Neuronal stem cell (in vitro differentiated cells): ENCODE measurements around the gene B2M. TPM values are rescaled to one million over a fixed set of nuclear protein-coding genes. Genes with fewer than 3 reads are reported as not detected.

Experiments used
- DNase-seq: peaks from one replicate; pipeline ENCODE4 v3.0.0-alpha.2; 2013; ENCODE audit warnings: low spot score
- H2AFZ ChIP-seq: one replicate; pipeline ENCODE4 v1.6.1; 2013; ENCODE audit warnings: mild to moderate bottlenecking, low read length, inconsistent platforms
- H2AK5ac ChIP-seq: 2 replicates; pipeline ENCODE4 v1.6.1; 2013; ENCODE audit warnings: low read depth, mild to moderate bottlenecking, inconsistent platforms, low read length, moderate library complexity, mixed read lengths
- H2BK120ac ChIP-seq: 2 replicates; pipeline ENCODE4 v1.6.1; 2013; ENCODE audit warnings: low read depth, mild to moderate bottlenecking, inconsistent platforms, low read length, moderate library complexity, mixed read lengths
- H2BK12ac ChIP-seq: one replicate; pipeline ENCODE4 v1.6.1; 2013; ENCODE audit warnings: low read length, inconsistent platforms
- H2BK15ac ChIP-seq: 2 replicates; pipeline ENCODE4 v1.6.1; 2013; ENCODE audit warnings: mild to moderate bottlenecking, low read length, inconsistent platforms, mixed read lengths
- H2BK5ac ChIP-seq: one replicate; pipeline ENCODE4 v1.6.1; 2013; ENCODE audit warnings: inconsistent platforms, mild to moderate bottlenecking, low read length, moderate library complexity
- H3K14ac ChIP-seq: one replicate; pipeline ENCODE4 v1.6.1; 2013; ENCODE audit warnings: low read length, inconsistent platforms
- H3K18ac ChIP-seq: 2 replicates; pipeline ENCODE4 v1.6.1; 2013; ENCODE audit warnings: low read length, inconsistent platforms
- H3K23ac ChIP-seq: 2 replicates; pipeline ENCODE4 v1.6.1; 2013; ENCODE audit warnings: low read depth, mild to moderate bottlenecking, mixed read lengths, low read length, inconsistent platforms; ENCODE audit not compliant: poor library complexity
- H3K27ac ChIP-seq: replicated peaks from 3 replicates; pipeline ENCODE4 v1.5.1; 2013; ENCODE audit warnings: low read length, inconsistent platforms
- H3K27me3 ChIP-seq, 3 experiments: 2 replicates each; pipeline ENCODE4 v1.6.1; 2013; ENCODE audit warnings: low read length in 3 of 3, mild to moderate bottlenecking in 2 of 3, inconsistent platforms in 1 of 3, low read depth in 1 of 3, mixed read lengths in 1 of 3, moderate library complexity in 1 of 3; ENCODE audit not compliant: control insufficient read depth in 3 of 3, insufficient read depth in 3 of 3
- H3K36me3 ChIP-seq, 2 donors: replicated peaks in 1 of 2; 2 replicates each; pipeline ENCODE4 v1.6.1; 2013; ENCODE audit warnings: low read length in 2 of 2; ENCODE audit not compliant: control insufficient read depth in 2 of 2, insufficient read depth in 2 of 2
- H3K4ac ChIP-seq: 2 replicates; pipeline ENCODE4 v1.6.1; 2013; ENCODE audit warnings: inconsistent platforms, mild to moderate bottlenecking, low read length, moderate library complexity
- H3K4me1 ChIP-seq, 2 donors: 1 replicate in 1 of 2; 2 replicates in 1 of 2; pipeline ENCODE4 v1.6.1; 2013; ENCODE audit warnings: low read length in 2 of 2, low read depth in 1 of 2; ENCODE audit not compliant: control insufficient read depth in 2 of 2, insufficient read depth in 1 of 2
- H3K4me2 ChIP-seq: one replicate; pipeline ENCODE4 v1.6.1; 2013; ENCODE audit warnings: mild to moderate bottlenecking, low read length, inconsistent platforms; ENCODE audit not compliant: insufficient read depth, poor library complexity, severe bottlenecking
- H3K4me3 ChIP-seq, 2 donors: 2 replicates each; pipeline ENCODE4 v1.5.1; 2013; ENCODE audit warnings: low read length in 2 of 2, mild to moderate bottlenecking in 2 of 2, inconsistent platforms in 1 of 2, moderate library complexity in 1 of 2
- H3K79me1 ChIP-seq: one replicate; pipeline ENCODE4 v1.6.1; 2013; ENCODE audit warnings: low read depth, mild to moderate bottlenecking, inconsistent platforms, low read length, moderate library complexity
- H3K9ac ChIP-seq: one replicate; pipeline ENCODE4 v1.6.1; 2013; ENCODE audit warnings: mild to moderate bottlenecking, low read depth, low read length, inconsistent platforms; ENCODE audit not compliant: poor library complexity
- H3K9me3 ChIP-seq, 2 donors: replicated peaks in 1 of 2; 2 replicates each; pipeline versions ENCODE3 to v1.6.1; 2013; ENCODE audit warnings: low read length in 2 of 2, mild to moderate bottlenecking in 2 of 2, inconsistent platforms in 1 of 2, low read depth in 1 of 2, mixed read lengths in 1 of 2, moderate library complexity in 1 of 2; ENCODE audit not compliant: control insufficient read depth in 2 of 2, insufficient read depth in 1 of 2
- H4K8ac ChIP-seq: one replicate; pipeline ENCODE4 v1.6.1; 2013; ENCODE audit warnings: low read depth, mild to moderate bottlenecking, inconsistent platforms, low read length, moderate library complexity
- H4K91ac ChIP-seq: one replicate; pipeline ENCODE4 v1.6.1; 2013; ENCODE audit warnings: low read length, low read depth, mild to moderate bottlenecking, inconsistent platforms; ENCODE audit not compliant: poor library complexity
- WGBS, 2 donors: extraction: QIAGEN DNeasy Blood & Tissue Kit; methylation state at CpG; one replicate each; pipeline ENCODE4 v1.1.7; 2013; ENCODE audit warnings: missing lambda C conversion rate in 2 of 2, mixed read lengths in 1 of 2; ENCODE audit not compliant: insufficient read length in 2 of 2, insufficient replicate concordance in 1 of 2; ENCODE audit errors: extremely low coverage in 2 of 2; 5-methylcytosine and 5-hydroxymethylcytosine counted together
- polyA plus RNA-seq, 2 experiments: library from polyadenylated mRNA; stranded (reverse); fragments of 200-250 nt; gene quantifications; one replicate each; pipeline ENCODE4 v1.2.3, GENCODE V29; 2013

B2M gene
- 81.4 TPM for polyA plus RNA-seq (2013, experiment 1 of 2)
- polyA plus RNA-seq (2013, experiment 2 of 2): 82.3 TPM

DNA sequence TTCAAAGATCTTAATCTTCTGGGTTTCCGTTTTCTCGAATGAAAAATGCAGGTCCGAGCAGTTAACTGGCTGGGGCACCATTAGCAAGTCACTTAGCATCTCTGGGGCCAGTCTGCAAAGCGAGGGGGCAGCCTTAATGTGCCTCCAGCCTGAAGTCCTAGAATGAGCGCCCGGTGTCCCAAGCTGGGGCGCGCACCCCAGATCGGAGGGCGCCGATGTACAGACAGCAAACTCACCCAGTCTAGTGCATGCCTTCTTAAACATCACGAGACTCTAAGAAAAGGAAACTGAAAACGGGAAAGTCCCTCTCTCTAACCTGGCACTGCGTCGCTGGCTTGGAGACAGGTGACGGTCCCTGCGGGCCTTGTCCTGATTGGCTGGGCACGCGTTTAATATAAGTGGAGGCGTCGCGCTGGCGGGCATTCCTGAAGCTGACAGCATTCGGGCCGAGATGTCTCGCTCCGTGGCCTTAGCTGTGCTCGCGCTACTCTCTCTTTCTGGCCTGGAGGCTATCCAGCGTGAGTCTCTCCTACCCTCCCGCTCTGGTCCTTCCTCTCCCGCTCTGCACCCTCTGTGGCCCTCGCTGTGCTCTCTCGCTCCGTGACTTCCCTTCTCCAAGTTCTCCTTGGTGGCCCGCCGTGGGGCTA is at the start of gene B2M, which contains the start of gene PATL2:
B2M (plus strand) TSS at position 422 of the 647 bp plus-strand sequence; CDS start at position 452, 30 bp downstream.
PATL2 (minus strand) TSS at position 228 of the 647 bp plus-strand sequence. CDS start 34,833 bp downstream, outside the sequence.
- peaks cover 0 to 11% of the 10 kb centered on the region in 2 donors for H3K4me1 ChIP-seq
- peak; percentile 95 for DNase-seq
- no peak within 1 kb of the TSS for H2AK5ac ChIP-seq
- H3K79me1 ChIP-seq: no peaks in the 10 kb centered on the region
- peak within 1 kb of the TSS; percentile 95 for H3K9ac ChIP-seq
- H3K23ac ChIP-seq: peak within 1 kb of the TSS; percentile 92
- peak within 1 kb of the TSS; percentile 50 for H3K27ac ChIP-seq
- H2BK120ac ChIP-seq: peak within 1 kb of the TSS; percentile 81
- H4K8ac ChIP-seq: no peak within 1 kb of the TSS
- WGBS, 2 donors: no CpG with 5 or more reads among the region's 37 CpGs
- peak within 1 kb of the TSS; percentile 11 for H2BK5ac ChIP-seq
- peaks cover 0 to 9% (median 0%) of the 10 kb centered on the region in 3 experiments for H3K27me3 ChIP-seq
- H3K36me3 ChIP-seq: peaks cover 3 to 11% of the 10 kb centered on the region in 2 donors
- no peak within 1 kb of the TSS for H2BK12ac ChIP-seq
- no peaks in the 10 kb centered on the region for H3K9me3 ChIP-seq
- H2AFZ ChIP-seq: peak within 1 kb of the TSS; percentile 90
- H3K4me3 ChIP-seq: peak within 1 kb of the TSS; percentile 79 to 93
- H3K14ac ChIP-seq: peak within 1 kb of the TSS; percentile 47
- no peak within 1 kb of the TSS for H3K4ac ChIP-seq
- peak within 1 kb of the TSS; percentile 96 for H3K4me2 ChIP-seq
- H2BK15ac ChIP-seq: peak within 1 kb of the TSS; percentile 88
- peak within 1 kb of the TSS; percentile 97 for H3K18ac ChIP-seq
- no peak within 1 kb of the TSS for H4K91ac ChIP-seq

DNA sequence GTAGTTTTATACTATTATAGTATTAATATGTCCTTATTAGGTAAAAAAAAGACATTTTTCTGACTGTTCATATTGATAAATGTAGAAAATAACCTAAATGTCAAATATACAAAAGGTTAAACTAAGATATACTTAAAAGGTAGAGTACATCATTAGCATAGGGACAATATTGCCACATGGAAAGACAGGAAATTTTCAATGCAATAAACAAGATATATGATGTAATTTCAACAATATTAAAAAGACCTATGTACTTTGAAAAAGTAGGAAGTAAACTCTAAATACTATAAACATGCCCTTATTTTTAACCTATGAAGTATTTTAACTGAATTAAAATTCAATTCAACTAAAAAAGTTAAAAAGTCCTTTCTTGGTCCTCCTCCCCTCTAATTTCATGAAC is 49.7 kb upstream of the B2M start:
- no peak overlapping the region for H2BK12ac ChIP-seq
- no peak overlapping the region for H2AK5ac ChIP-seq
- no peak overlapping the region for H3K27ac ChIP-seq
- H2BK120ac ChIP-seq: no peak overlapping the region
- H4K8ac ChIP-seq: no peak overlapping the region
- H2BK15ac ChIP-seq: no peak overlapping the region
- no peak overlapping the region for H3K9ac ChIP-seq
- H3K27me3 ChIP-seq: peaks cover 0 to 5% (median 0%) of the 10 kb centered on the region in 3 experiments
- peaks cover 2% of the 10 kb centered on the region for H3K79me1 ChIP-seq
- H3K4me3 ChIP-seq: peak overlapping the region in 1 of 2 donors; percentile 86
- H3K9me3 ChIP-seq: no peaks in the 10 kb centered on the region
- peaks cover 2 to 38% of the 10 kb centered on the region in 2 donors for H3K36me3 ChIP-seq
- no peak overlapping the region for H3K4me2 ChIP-seq
- H3K18ac ChIP-seq: no peak overlapping the region
- no peak overlapping the region for H3K23ac ChIP-seq
- H3K14ac ChIP-seq: no peak overlapping the region
- no peak overlapping the region for H3K4ac ChIP-seq
- peaks cover 1 to 5% of the 10 kb centered on the region in 2 donors for H3K4me1 ChIP-seq
- H4K91ac ChIP-seq: no peak overlapping the region
- no peak overlapping the region for H2AFZ ChIP-seq
- no peak for DNase-seq
- H2BK5ac ChIP-seq: no peak overlapping the region

DNA sequence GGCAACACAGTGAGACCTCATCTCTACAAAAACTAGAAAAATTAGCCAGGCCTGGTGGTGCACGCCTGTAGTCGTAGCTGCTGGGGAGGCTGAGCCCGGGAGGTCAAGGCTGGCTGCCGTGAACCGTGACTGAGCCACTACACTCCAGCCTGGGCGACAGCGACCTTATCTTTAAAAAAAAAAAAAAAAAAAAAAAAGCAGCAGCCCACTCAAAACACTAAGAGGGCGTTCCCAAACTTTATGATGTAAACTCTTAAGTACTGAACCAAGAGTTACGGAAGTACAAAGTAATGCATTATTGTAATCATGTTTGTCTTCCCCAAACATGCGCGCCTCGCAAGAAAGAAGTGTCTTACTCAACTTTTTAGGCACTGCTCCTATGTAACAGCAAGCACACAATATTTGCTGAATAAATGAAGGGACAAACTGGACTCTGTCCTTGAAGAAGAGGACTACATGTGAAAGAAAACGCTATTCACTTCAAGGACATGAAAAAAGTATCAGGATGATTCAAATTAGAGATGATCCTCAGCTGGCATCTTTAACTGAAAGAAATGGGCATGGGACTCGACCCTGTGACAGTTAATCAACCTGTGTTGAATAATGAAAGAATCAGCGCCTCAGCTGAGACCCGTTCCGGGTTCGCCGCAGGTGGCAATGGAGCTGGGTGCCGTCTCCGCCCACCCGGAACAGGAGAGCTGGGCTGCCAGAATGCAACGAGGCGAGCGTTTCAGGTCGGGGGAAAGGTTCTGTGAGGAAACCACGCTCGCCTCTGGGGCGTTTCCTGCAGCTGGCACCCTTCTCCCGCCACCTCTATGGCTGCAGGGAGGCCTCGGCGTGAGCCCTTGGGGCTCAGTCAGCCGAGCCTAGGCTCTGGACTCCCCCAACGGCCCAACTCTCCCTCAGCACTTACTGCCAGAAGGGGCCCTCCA is 48.6 kb upstream of the B2M start:
- no CpG with 5 or more reads among the region's 34 CpGs for WGBS, 2 donors
- peaks cover 1 to 5% of the 10 kb centered on the region in 2 donors for H3K4me1 ChIP-seq

More for the DNA sequence above, 48.6 kb upstream of the B2M start:
- Histone ChIP-seq H3K9me3 (no peaks in the 10 kb centered on the region), H2AK5ac (no peak overlapping the region), H2BK12ac (no peak overlapping the region), H3K4me3 (peak overlapping the region; percentile 86 to 96), H3K9ac (peak overlapping the region; percentile 94), H3K4ac (no peak overlapping the region), H2BK15ac (no peak overlapping the region), H3K23ac (peak overlapping the region; percentile 56), H2BK120ac (no peak overlapping the region), H3K27me3 (peaks cover 0 to 5% (median 0%) of the 10 kb centered on the region in 3 experiments), H3K27ac (peak overlapping the region; percentile 58), H3K79me1 (peaks cover 2% of the 10 kb centered on the region), H2BK5ac (no peak overlapping the region), H4K8ac (peak overlapping the region; percentile 49), H3K14ac (peak overlapping the region; percentile 73), H3K4me2 (peak overlapping the region; percentile 81), H2AFZ (peak overlapping the region; percentile 94), H3K36me3 (peaks cover 0 to 26% of the 10 kb centered on the region in 2 donors), H4K91ac (no peak overlapping the region), H3K18ac (peak overlapping the region; percentile 94)
- DNase-seq: no peak
